Fibroblast of skin of right quadriceps (primary cell): ENCODE measurements around the gene GLI2.

Source experiments
- DNase-seq: peaks from one replicate; pipeline ENCODE4 v3.0.0-alpha.2; 2013

The GLI2 gene

DNA sequence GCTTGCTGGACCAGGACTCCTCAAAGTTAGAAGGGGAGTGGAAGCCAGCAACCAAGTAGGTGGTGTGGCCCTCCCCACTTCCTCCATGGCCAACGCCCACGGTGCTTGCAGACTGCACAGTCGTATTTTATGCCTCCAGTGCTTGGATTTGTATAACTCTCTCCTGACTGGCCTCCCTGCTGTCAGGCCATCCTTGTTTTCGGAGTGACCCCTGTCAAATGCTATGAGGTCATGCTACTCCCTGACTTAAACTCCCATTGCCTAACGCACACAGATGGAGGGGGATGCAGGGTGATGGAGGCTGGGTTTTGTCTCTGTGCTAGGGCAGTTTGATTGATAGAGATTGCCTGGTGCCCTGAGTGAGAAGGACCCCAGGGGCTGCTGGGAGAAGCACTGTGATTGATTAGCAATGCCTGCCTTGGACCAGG lies 36.1 kb downstream of the GLI2 start:
- no peak for DNase-seq

- DNase-seq, result no peak
Measured at GRCh38 chr2:120772261-120772660, 36.6 kb downstream of the GLI2 start.

DNA sequence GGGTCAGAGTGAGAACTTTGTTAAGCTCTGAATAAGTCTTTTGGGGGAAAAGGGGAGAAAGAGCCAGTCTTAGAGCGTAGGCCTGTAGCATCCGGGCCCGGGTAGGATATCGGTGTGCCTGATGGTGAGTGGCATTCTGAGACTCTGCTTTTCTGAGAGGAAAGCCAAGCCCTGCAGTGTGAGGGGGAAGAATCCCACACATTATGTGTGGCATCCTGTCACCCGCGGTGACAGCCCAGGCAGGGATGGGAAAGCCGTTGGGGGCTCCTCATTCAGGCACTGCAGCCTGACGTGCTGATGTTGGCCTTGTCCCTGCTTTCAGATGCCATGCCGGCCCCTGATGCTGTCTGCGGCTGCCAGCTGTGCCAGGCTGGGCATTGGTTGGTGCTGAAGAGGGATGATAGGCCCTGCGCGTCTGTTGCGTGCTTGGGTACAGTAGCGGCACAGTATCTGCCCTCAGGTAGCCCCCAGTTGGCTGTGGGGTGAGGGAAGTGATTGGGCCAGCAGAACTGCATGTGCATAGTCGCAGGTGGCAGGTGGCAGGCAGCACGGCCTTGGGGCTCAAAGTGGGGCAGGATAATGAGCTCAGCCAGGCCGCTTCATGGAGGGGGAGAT lies 37.6 kb downstream of the GLI2 start:
- DNase-seq, result no peak

DNA sequence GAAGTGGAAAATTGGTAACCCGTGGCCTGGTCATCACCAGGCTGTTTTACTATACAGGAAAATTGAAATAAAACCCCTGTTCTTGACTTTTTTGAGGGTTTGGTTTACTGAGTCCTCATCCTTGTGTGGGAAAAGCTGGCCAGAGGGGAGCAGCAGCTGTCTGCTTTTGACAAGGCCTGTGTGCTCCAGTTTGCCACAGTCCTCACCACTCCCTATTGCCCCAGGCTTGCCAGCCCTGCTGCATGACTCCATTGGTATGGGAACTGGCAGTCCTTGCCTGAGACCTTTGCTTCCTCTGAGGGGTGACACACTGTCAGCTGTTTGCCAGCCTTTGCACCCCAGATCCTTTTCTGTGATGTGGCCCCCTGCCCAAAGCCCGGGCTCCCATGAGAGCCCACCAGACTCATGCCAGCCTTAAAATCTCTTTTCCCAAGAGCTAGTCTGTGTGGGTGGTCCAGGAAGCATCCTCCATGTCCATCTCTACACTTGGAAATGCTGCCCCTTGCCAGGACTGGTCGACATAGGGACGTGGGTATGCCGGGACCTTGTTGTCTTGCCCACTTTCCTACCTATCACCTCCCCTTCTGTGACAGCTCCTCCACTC lies 39.0 kb downstream of the GLI2 start:
- no peak for DNase-seq

DNA sequence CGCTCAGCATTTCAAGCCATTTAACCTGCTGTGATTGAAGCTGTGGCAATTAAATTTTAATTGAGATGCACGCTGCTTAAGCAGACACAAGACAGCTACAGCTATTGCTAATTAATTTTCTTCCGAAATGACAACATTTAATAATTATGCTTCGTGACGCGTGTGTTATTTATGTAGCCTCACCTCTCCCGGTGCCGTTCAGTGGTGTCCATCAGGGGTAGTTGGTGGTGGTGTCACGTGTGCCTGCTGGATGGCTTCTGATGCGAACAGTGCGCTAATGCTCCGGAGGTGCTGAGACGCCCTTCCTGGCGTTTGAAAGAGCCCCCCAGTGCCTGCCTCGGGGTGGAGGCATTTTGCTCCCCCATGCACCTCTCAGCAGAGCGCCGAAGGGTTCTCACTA lies 39.5 kb downstream of the GLI2 start:
- DNase-seq, result no peak

- no peak for DNase-seq
Measured at GRCh38 chr2:120775801-120776589, 40.3 kb downstream of the GLI2 start.

DNA sequence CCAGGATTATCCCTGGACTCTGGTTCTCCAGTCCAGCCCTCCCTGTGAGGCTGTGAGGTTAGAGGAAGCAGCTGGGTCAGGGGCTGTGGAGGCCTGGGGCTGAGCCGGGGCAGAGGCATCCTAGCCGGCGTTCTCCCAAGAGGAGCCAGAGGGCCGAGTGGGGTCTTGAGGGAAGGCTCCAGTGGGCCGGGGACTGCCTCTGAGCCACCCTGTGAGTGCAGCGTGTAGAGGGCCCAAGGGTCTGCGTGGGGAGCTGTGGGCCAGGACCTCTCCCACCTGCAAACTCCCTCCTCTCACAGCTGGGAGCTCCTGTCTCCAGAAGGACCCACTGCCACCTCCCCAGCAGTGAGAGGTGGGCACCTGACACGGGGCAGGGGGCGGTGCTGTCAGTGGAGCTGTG lies 41.0 kb downstream of the GLI2 start:
- DNase-seq, result no peak

DNA sequence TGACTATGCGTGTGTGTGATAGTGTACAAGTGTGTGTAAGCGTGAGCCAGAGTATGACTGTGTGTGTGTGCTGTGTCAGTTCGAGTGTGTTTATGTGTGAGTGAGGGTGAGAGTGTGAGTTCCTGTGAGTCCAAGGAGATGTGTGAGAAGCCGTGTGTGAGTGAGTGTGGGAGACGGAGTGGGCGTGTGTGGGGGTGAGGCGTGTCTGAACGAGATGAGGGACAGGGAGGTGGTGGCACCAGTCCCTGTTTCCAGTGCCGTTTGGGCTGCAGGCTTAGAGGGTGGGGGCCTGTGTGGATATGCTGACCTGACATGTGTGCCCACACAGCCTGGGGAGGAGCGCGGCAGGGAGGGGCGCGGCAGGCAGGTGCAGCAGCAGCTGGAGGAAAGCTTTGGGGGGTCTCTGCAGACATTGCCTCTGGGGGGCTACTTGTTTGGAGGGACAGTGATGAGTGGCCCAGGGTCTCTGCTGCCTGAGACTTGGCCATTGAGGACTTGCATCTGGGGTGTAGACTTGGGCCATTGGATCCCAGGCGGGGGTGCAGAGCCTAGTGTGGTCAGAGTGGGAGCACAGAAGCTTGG lies 41.6 kb downstream of the GLI2 start:
- DNase-seq, result no peak

DNA sequence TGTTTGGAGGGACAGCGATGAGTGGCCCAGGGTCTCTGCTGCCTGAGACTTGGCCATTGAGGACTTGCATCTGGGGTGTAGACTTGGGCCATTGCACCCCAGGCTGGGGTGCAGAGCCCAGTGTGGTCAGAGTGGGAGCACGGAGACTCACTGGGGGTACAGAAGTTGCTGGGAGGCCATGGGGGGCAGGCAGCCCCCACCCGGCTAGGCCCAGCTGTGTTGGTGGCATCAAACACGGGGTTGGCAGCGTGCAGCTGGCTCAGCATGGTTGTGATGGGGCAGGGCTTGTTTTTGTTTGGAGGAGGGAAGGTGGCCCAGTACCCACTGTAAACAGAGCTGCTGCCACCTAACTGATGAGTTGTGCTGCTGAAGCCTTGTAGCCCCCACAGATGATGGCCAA lies 42.1 kb downstream of the GLI2 start:
- no peak for DNase-seq

DNA sequence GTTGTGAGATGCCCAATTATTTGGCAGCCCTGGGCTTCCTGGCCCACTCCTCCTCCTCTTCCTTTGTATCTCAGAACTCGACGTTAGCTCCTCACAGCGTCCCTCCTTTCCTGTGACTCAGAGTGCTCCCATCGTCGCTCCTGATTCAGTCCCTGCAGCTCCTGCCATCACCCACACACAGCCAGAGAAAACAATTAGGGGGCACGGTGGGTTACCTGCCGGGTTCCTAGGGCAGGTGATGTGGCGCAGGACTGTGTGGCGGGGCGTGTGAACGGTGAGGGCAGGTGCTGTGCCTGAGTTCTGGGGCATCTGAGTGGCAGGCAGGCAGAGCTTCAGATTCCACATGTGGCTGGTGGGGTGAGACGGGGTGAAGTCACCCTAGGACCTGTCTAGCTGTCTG lies 42.6 kb downstream of the GLI2 start:
- DNase-seq, result peak; percentile 46

GRCh38 chr2:120779781-120780283 lies 44.2 kb downstream of the GLI2 start:
- DNase-seq, result peak; percentile 88

GRCh38 chr2:120780402-120780801 lies 44.7 kb downstream of the GLI2 start:
- no peak for DNase-seq

- peak; percentile 58 for DNase-seq
Measured at GRCh38 chr2:120783371-120783791, 47.7 kb downstream of the GLI2 start.

DNA sequence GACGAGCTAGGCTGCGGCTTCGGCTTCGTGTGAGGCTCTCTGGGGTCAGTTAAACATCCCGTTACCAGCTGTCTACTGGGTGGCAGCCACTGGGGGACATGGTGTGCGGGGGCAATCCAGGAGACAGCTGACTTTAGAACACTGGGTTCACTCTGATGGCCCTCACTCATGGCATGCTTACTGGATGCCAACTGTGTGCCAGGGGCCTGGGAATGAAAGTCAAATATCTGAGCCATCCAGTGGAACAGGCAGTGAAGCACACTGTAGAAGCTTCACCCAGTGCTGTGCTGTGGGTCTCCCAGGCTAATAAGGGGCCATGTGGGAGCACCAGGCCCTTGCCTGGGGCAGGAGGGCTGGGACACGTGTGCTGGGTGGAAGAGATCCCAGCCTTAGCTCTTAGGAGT lies 48.3 kb downstream of the GLI2 start:
- no peak for DNase-seq
